Transverse colon (tissue), 4 donors: Measurements from ENCODE around the gene CPEB1.

Experiments used
- CTCF ChIP-seq, 5 experiments: fragments of 200-600 bp in 3 of 5; fragments of 450-650 bp in 2 of 5; sonication (generic) in 3 of 5; IDR thresholded peaks; 1 replicate in 2 of 5; 2 replicates in 3 of 5; pipeline ENCODE4 v1.5.1; 2016 to 2017; ENCODE audit warnings: antibody characterized with exemption in 5 of 5, inconsistent platforms in 3 of 5, mild to moderate bottlenecking in 2 of 5, moderate library complexity in 1 of 5
- POLR2AphosphoS5 ChIP-seq, 3 donors: sonication (generic); formaldehyde crosslinking; IDR thresholded peaks; one replicate each; pipeline ENCODE4 v1.6.1; 2016; ENCODE audit warnings: antibody characterized with exemption in 3 of 3

DNA sequence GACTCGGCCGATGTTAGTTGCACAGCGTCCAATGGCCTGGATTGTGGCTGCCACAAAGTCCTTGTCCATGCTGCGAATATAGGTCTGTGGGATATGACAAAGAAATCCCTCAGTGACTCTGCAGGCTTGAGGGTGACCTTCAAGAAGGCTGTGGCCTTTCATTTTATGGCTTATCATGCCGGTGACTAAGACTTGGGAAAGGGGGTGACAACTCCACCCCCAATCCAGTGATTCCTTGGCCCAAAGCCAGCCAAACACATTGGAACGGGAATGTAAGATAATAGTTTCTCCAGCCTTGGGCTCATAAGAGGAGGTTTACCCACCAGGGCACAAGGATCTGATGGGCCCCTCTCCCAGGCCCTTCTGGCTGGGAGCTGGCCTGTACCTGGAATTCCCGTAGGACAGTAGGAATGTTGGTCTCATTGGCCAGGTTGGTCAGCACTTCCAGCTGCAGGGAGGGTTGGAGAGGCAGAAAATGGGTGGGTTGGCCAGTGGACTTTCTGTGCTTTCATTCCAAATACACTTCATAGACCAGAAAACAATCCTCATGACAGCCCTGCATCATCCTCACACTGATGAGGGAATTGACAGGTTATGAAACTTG lies 30.7 kb upstream of the CPEB1 start:
- TF ChIP-seq CTCF (IDR thresholded peaks at IDR 0.05) (no peak), POLR2AphosphoS5 (IDR thresholded peaks at IDR 0.05) (no peak)
